Esophagus muscularis mucosa (tissue), 3 donors: ENCODE measurements around the gene TRABD2B.

ENCODE experiments used
- CTCF ChIP-seq, 3 experiments: fragments of 200-600 bp in 2 of 3; fragments of 450-650 bp in 1 of 3; sonication (generic) in 2 of 3; IDR thresholded peaks; one replicate each; pipeline ENCODE4 v1.5.1; 2017 to 2019; ENCODE audit warnings: antibody characterized with exemption in 3 of 3, mild to moderate bottlenecking in 2 of 3, moderate library complexity in 1 of 3
- POLR2A ChIP-seq: fragments of 450-650 bp; IDR thresholded peaks from one replicate; pipeline ENCODE4 v1.6.1; 2017; ENCODE audit warnings: antibody characterized with exemption, moderate library complexity, mild to moderate bottlenecking, low read depth

- no peak for TF ChIP-seq CTCF (IDR thresholded peaks at IDR 0.05)
- no peak for TF ChIP-seq POLR2A
Observed at GRCh38 chr1:47968556-47968888, 28.7 kb downstream of the TRABD2B start.
